HG02642 (cell line): Measurements from ENCODE around the gene PDS5A.
"Not testable (repeated sequence)": the region's sequence is repeated elsewhere in the genome, so short reads cannot be mapped to it uniquely, and the experiment has no call there.

ENCODE experiments used
- ATAC-seq: cut with Tn5 transposase; IDR thresholded peaks from one replicate; pipeline ENCODE4 v1.9.1; 2021; ENCODE audit warnings: mild to moderate bottlenecking; ENCODE audit not compliant: unreplicated experiment, poor library complexity

Gene PDS5A

DNA sequence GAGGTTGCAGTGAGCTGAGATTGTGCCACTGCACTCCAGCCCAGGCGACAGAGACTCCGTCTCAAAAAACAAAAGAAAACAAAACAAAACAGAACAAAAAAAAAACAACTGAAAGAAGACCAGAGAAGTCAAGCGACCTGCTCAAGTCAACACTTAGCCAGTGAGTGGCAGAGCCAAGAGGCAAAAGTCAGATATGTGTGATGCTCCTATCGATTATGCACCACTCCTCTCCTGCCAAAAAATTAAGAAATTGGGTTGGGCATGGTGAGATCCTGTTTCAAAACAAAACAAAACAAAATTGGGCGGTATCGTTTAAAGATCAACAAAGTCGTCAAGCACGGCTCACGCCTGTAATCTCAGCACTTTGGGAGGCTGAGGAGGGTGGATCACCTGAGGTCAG is 137.7 kb downstream of the PDS5A start:
- no peak for ATAC-seq

DNA sequence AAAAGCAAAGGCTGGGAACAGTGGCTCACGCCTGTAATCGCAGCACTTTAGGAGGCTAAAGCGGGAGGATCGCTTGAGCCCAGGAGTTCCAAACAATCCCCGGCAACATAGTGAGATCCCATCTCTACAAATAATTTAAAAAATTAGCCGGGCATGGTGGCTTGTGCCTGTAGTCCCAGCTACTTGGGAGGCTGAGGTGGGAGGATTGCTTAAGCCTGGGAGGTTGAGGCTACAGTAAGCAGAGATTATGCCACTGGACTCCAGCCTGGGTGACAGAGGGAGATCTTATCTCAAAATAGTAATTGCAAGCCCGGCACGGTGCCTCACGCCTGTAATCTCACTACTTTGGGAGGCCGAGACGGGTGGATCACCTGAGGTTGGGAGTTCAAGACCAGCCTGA is 139.3 kb downstream of the PDS5A start:
- ATAC-seq: not testable (repeated sequence)

DNA sequence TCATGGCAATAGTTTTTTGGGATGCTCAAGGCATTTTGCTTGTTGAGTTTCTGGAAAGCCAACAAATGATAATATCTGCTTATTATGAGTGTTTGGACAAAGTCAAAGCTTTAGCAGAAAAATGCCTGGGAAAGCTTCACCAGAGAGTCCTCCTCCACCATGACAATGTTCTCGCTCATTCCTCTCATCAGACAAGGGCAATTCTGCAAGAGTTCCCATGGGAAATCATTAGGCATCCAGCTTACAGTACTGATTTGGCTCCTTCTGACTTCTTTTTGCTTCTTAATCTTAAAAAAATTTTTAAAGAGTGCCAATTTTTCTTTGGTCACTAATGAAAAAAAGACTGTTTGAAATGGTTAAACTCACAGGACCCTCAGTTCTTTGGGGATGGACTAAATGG is 143.4 kb downstream of the PDS5A start:
- no peak for ATAC-seq

GRCh38 chr4:39825741-39826231 is 151.9 kb downstream of the PDS5A start:
- no peak for ATAC-seq

DNA sequence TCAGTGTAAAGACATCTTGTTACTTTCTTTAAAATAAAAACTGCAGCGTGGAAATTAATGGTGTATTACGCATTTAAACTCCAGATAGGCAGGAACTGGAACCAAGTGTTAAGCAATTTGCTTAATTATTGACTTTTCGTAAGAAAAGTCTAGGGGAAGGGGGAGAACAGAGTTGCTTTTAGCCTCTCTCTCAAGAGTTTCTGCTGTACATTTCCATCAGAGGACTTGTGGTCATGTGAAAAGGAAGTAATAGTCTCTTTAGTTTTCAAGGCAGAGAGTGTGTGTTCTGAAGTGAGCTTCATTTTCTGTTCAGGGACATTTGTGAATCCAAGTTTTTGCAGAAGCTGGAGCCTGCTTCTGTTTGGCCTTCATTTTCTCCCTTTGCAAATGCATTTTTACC is 152.6 kb downstream of the PDS5A start:
- no peak for ATAC-seq

DNA sequence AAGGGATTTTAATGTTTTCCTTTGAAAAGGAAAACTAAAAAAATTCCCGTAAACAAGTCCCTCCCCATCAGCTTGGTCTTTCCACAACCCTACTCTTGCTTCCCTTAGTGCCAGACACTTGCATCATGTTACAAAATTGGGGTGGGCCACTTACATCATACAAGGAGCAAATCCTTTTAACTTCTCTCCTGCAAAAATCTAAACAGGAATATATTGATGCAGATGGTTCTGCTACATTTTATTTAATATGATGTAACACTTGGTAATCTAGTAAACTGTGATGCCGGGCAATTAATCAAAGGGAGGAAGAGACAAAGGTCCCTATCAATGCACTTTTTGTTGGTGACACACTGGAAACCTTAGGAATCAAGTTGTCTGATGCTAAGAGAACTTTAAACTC is 154.5 kb downstream of the PDS5A start:
- no peak for ATAC-seq

DNA sequence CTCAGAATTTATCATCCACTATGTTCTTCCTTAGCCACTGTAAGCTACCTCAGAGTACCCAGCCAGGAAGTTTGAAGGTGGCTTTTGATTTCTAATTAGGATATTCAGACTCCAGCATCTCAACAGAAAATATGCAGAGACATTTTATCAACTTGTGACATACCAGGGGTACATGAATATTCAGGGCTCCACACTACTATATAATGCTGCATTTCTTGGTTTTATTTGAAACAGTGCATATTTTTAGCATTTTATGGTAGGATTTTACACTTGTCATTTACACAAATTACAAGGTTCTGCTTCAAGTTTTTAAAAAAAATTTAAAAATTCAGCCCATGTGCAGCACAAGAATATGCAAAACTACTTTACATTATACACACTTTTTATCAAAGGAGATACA is 155.0 kb downstream of the PDS5A start:
- no peak for ATAC-seq

GRCh38 chr4:39821951-39822350 is 155.8 kb downstream of the PDS5A start:
- no peak for ATAC-seq

- ATAC-seq: no peak
Observed at GRCh38 chr4:39820186-39820585, 157.5 kb downstream of the PDS5A start.

- ATAC-seq: no peak
Observed at GRCh38 chr4:39818646-39819045, 159.1 kb downstream of the PDS5A start.

DNA sequence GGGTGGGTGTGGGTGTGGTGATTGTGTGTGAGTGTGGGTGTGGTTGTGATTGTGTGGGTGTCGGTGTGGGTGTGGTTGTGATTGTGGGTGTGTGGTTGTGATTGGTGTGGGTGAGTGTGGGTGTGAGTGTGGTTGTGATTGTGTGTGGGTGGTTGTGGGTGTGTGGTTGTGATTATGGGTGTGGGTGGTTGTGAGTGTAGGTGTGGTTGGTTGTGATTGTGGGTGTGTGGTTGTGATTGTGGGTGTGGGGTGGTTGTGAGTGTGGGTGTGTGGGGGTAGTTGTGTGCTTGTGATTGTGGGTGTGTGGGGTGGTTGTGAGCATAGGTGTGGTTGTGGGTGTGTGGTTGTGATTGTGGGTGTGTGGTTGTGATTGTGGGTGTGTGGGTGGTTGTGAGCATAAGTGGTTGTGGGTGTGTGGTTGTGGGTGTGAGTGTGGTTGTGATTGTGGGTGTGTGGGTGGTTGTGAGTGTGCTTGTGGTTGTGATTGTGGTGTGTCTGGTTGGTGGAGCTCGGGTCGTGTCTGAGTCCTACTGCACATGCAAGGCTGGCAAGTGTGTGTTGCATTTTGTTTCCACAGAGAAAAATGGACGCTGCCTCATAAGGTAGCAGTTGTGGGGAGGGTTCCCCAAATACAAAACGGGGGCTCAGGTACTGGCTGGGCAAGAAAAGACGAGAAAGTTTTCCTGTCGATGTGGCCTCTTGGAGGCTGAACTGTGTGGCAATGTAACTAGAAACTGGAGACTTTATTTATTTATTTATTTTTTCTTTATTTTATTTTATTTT is 163.1 kb downstream of the PDS5A start:
- no peak for ATAC-seq

DNA sequence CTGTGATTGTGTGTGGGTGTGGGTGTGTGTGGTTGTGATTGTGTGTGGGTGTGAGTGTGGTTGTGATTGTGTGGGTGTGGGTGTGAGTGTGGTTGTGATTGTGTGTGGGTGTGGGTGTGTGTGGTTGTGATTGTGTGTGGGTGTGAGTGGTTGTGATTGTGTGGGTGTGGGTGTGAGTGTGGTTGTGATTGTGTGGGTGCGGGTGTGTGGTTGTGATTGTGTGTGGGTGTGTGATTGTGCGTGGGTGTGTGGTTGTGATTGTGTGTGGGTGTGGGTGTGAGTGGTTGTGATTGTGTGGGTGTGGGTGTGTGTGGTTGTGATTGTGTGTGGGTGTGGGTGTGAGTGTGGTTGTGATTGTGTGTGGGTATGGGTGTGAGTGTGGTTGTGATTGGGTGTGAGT is 163.9 kb downstream of the PDS5A start:
- ATAC-seq: not testable (repeated sequence)

GRCh38 chr4:39813033-39813432 is 164.7 kb downstream of the PDS5A start:
- not testable (repeated sequence) for ATAC-seq

GRCh38 chr4:39812500-39812899 is 165.2 kb downstream of the PDS5A start:
- ATAC-seq: no peak

DNA sequence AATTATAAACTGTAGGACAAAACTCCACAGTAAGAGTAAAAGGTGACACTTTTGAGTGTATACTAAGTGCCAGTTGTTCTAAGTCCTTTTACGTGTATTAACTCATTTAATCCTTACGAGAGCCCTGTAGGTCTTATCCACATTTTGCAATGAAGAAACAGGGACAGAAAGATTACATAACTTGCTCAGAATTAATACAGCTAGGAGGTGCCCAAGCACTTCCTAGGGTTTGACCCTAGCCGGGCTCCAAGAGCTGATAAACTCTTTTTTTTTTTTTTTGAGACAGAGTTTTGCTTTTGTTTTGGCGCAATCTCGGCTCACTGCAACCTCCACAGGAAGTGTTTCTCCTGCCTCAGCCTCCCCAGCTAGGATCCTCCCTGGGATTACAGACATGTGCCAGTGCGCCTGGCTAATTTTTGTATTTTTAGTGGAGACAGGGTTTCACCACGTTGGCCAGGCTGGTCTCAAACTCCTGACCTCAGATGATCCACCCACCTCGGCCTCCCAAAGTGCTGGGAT is 169.4 kb downstream of the PDS5A start:
- ATAC-seq: no peak

GRCh38 chr4:39802005-39802404 is 175.7 kb downstream of the PDS5A start:
- ATAC-seq: no peak

DNA sequence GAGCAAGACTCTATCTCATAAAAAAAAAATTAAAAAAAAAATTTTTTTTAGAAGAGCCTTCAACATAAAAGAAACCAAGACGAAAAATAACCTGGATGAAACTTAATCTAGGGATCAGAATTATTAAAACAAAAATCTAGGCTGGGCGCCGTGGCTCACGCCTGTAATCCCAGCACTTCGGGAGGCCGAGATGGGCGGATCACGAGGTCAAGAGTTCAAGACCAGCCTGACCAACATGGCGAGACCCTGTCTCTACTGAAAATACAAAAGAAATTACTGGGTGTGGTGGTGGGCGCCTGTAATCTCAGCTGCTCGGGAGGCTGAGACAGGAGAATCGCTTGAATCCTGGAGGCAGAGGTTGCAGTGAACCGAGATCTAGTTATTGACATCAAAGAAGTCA is 184.7 kb downstream of the PDS5A start:
- ATAC-seq: not testable (repeated sequence)

DNA sequence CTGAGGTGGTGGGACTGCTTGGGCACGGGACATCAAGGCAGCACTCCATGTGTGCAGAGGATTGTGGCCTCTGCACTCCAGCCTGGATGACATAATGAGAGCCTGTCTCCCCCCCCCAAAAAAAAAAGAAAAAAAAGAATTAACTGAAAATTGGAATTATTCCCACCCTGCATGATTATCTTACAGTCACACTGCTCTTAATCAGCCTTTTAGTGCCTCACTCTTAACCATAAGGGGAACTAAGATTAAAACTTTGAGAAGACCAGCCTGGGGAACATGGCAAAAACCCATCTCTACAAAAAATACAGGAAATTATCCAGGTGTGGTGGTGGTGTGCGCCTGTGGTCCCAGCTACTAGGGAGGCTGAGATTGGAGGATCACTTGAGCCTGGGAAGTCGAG is 185.2 kb downstream of the PDS5A start:
- no peak for ATAC-seq

- ATAC-seq: no peak
Observed at GRCh38 chr4:39792128-39792527, 185.6 kb downstream of the PDS5A start.

- no peak for ATAC-seq
Observed at GRCh38 chr4:39786838-39787237, 190.9 kb downstream of the PDS5A start.

- no peak for ATAC-seq
Observed at GRCh38 chr4:39785083-39785482, 192.6 kb downstream of the PDS5A start.

DNA sequence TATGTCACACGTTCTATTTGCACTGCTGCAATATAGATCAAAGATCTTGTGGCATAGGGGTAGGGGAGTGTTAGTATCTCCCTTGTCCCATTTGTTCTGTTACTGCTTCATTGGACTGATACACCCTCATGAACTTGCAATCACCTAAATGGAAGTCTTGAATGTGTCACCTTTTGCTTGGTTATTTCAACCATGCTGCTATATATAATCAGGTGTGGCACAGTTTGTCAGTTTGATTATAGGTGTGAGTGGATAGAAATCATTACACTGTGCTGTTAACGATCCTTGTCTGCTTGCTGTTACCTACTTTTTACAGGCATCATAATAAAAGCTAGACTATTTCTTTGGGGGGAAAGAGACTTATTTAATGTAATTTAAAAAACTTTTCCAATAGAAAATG is 195.7 kb downstream of the PDS5A start:
- not testable (repeated sequence) for ATAC-seq
